ENCODE data around the gene ROR2.

DNA sequence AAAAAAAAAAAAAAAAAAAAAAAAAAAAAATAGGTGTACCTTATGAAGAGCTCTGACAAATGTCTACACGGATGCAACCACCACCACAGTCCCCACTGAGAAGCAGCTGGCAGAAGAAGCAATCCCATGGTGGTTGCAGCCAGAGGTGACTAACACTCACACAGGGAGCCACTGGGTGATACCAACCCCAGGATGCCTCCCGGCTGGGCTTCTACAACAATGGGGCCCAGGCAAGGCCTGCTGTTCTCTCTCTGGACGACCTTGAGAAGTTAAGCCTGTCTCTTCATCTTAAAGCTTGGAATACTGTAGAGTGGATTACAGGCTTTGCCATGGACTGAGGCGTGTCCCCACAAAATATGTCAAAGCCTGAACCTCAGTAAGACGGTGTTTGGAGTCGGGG, 104.1 kb downstream of the ROR2 start:
- TF ChIP-seq, protein P1, sequence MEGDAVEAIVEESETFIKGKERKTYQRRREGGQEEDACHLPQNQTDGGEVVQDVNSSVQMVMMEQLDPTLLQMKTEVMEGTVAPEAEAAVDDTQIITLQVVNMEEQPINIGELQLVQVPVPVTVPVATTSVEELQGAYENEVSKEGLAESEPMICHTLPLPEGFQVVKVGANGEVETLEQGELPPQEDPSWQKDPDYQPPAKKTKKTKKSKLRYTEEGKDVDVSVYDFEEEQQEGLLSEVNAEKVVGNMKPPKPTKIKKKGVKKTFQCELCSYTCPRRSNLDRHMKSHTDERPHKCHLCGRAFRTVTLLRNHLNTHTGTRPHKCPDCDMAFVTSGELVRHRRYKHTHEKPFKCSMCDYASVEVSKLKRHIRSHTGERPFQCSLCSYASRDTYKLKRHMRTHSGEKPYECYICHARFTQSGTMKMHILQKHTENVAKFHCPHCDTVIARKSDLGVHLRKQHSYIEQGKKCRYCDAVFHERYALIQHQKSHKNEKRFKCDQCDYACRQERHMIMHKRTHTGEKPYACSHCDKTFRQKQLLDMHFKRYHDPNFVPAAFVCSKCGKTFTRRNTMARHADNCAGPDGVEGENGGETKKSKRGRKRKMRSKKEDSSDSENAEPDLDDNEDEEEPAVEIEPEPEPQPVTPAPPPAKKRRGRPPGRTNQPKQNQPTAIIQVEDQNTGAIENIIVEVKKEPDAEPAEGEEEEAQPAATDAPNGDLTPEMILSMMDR (IDR thresholded peaks at IDR 0.05; ENCODE audit: control extremely low read depth in 1 of 3, insufficient read depth in 1 of 3, low read depth in 1 of 3, low read length in 3 of 3): no peak
- TF ChIP-seq SIX5 (IDR thresholded peaks at IDR 0.05; ENCODE audit: low read depth, low read length) (no peak), CHD1 (IDR thresholded peaks at IDR 0.05; ENCODE audit: low read depth, low read length) (no peak)

Measured in H1 (cell line).